SK-N-SH (cell line): ENCODE data around the gene ZNF85. TPM values are rescaled to one million over a fixed set of nuclear protein-coding genes. Genes with fewer than 3 reads are reported as not detected.

Source experiments
- CTCF ChIA-PET: fragments of 300-600, 350-600 bp; formaldehyde crosslinking; extraction: SDS; loops from one replicate; lab custom pipeline; 2021; lab: Yijun Ruan, JAX
- POLR2A ChIA-PET: fragments of 350-600 bp; sonication (Branson Sonifier 250); formaldehyde crosslinking; extraction: SDS; loops from one replicate; lab custom pipeline; 2020; ENCODE audit warnings: antibody characterized with exemption, inconsistent platforms; lab: Yijun Ruan, JAX
- DNase-seq: peaks from one replicate; pipeline ENCODE4 v3.0.0; 2012
- H2AFZ ChIP-seq: fragments of 200-600 bp; sonication (generic); 2 replicates; pipeline ENCODE4 v1.8.1; 2016; ENCODE audit warnings: antibody characterized with exemption, mild to moderate bottlenecking, low read depth
- H3F3A ChIP-seq: fragments of 200-600 bp; sonication (generic); replicated peaks from 2 replicates; pipeline ENCODE3; 2016; ENCODE audit warnings: antibody characterized with exemption, mild to moderate bottlenecking; ENCODE audit not compliant: insufficient read depth
- H3K27ac ChIP-seq, 2 experiments: fragments of 200-500 bp in 1 of 2; fragments of 200-600 bp in 1 of 2; sonication (Bioruptor generic) in 1 of 2; sonication (generic), shearing (Covaris generic) in 1 of 2; 2 replicates each; pipeline versions ENCODE4 v1.5.1 to v1.6.1; 2014 to 2016; ENCODE audit warnings: low read depth in 2 of 2, inconsistent platforms in 1 of 2, low read length in 1 of 2, mild to moderate bottlenecking in 1 of 2, mixed read lengths in 1 of 2
- H3K27me3 ChIP-seq: fragments of 200-600 bp; sonication (generic), shearing (Covaris generic); 2 replicates; pipeline ENCODE4 v1.6.1; 2016; ENCODE audit warnings: mixed run types; ENCODE audit not compliant: insufficient read depth
- H3K36me3 ChIP-seq, 2 experiments: fragments of 200-500 bp in 1 of 2; fragments of 200-600 bp in 1 of 2; sonication (Bioruptor generic) in 1 of 2; sonication (generic) in 1 of 2; replicated peaks in 1 of 2; 2 replicates each; pipeline versions ENCODE3 to v1.5.1; 2014 to 2016; ENCODE audit warnings: low read length in 1 of 2, mild to moderate bottlenecking in 1 of 2; ENCODE audit not compliant: insufficient read depth in 2 of 2, control insufficient read depth in 1 of 2
- H3K4me1 ChIP-seq, 2 experiments: fragments of 200-500 bp in 1 of 2; fragments of 200-600 bp in 1 of 2; sonication (Bioruptor generic) in 1 of 2; sonication (generic), shearing (Covaris generic) in 1 of 2; 2 replicates each; pipeline versions ENCODE4 v1.5.1 to v1.6.1; 2014 to 2016; ENCODE audit warnings: low read depth in 1 of 2, low read length in 1 of 2, mixed run types in 1 of 2; ENCODE audit not compliant: insufficient read depth in 2 of 2, control insufficient read depth in 1 of 2
- H3K4me2 ChIP-seq: fragments of 200-600 bp; sonication (generic), shearing (Covaris generic); 2 replicates; pipeline ENCODE4 v1.6.1; 2017; ENCODE audit warnings: mixed run types
- H3K4me3 ChIP-seq, 2 experiments: fragments of 200-500 bp in 1 of 2; fragments of 200-600 bp in 1 of 2; sonication (Bioruptor generic) in 1 of 2; sonication (generic), shearing (Covaris generic) in 1 of 2; 2 replicates each; pipeline versions ENCODE4 v1.5.1 to v1.8.1; 2014 to 2016; ENCODE audit warnings: low read depth in 2 of 2, inconsistent platforms in 1 of 2, low read length in 1 of 2, mild to moderate bottlenecking in 1 of 2, mixed read lengths in 1 of 2, moderate library complexity in 1 of 2
- H3K79me2 ChIP-seq: fragments of 200-600 bp; sonication (generic); 2 replicates; pipeline ENCODE4 v1.8.1; 2017; ENCODE audit warnings: mild to moderate bottlenecking; ENCODE audit not compliant: insufficient read depth
- H3K9ac ChIP-seq: fragments of 200-600 bp; sonication (generic); 2 replicates; pipeline ENCODE4 v1.6.1; 2017; ENCODE audit warnings: mixed run types
- H3K9me2 ChIP-seq: fragments of 200-600 bp; sonication (generic); 2 replicates; pipeline ENCODE4 v1.6.1; 2017; ENCODE audit warnings: mixed run types
- H3K9me3 ChIP-seq: fragments of 200-600 bp; sonication (generic); 2 replicates; pipeline ENCODE4 v1.6.1; 2017; ENCODE audit warnings: mixed run types, mild to moderate bottlenecking, moderate library complexity
- H4K20me1 ChIP-seq: fragments of 200-600 bp; sonication (generic); 2 replicates; pipeline ENCODE4 v1.6.1; 2017; ENCODE audit warnings: mild to moderate bottlenecking, mixed run types; ENCODE audit not compliant: insufficient read depth
- EP300 ChIP-seq, 2 experiments: IDR thresholded peaks; 2 replicates each; pipeline versions ENCODE4 v1.4.0 to v1.6.1; 2012; ENCODE audit warnings: borderline replicate concordance in 1 of 2, low read depth in 1 of 2, low read length in 1 of 2
- EZH2phosphoT487 ChIP-seq: fragments of 200-600 bp; sonication (generic); IDR thresholded peaks from 2 replicates; pipeline ENCODE4 v1.6.1; 2017; ENCODE audit warnings: low read depth, mixed run types, mild to moderate bottlenecking, antibody characterized with exemption, moderate library complexity, borderline replicate concordance
- FOXJ3 ChIP-seq: sonication (generic); formaldehyde crosslinking; IDR thresholded peaks from 2 replicates; pipeline ENCODE4 v1.5.1; 2020; ENCODE audit warnings: mild to moderate bottlenecking, missing genetic modification reagents
- FOXM1 ChIP-seq: IDR thresholded peaks from 2 replicates; pipeline ENCODE4 v1.4.0; 2012; ENCODE audit warnings: low read depth, mild to moderate bottlenecking
- GABPA ChIP-seq: IDR thresholded peaks from 2 replicates; pipeline ENCODE4 v1.4.0; 2012; ENCODE audit warnings: low read depth, mild to moderate bottlenecking
- JUND ChIP-seq: IDR thresholded peaks from 2 replicates; pipeline ENCODE4 v1.4.0; 2012
- MEF2A ChIP-seq: IDR thresholded peaks from 2 replicates; pipeline ENCODE4 v1.4.0; 2012; ENCODE audit warnings: low read depth, borderline replicate concordance
- NFIC ChIP-seq: IDR thresholded peaks from 2 replicates; pipeline ENCODE4 v1.4.0; 2012; ENCODE audit warnings: borderline replicate concordance
- NRF1 ChIP-seq: IDR thresholded peaks from 2 replicates; pipeline ENCODE4 v1.6.1; 2012; ENCODE audit warnings: low read depth, mild to moderate bottlenecking, low read length
- PBX3 ChIP-seq: IDR thresholded peaks from 2 replicates; pipeline ENCODE4; 2012
- RAD21 ChIP-seq: IDR thresholded peaks from 2 replicates; pipeline ENCODE4 v1.6.1; 2012; ENCODE audit warnings: mild to moderate bottlenecking, low read length
- REST ChIP-seq: IDR thresholded peaks from 2 replicates; pipeline ENCODE4 v1.6.1; 2012; ENCODE audit warnings: mild to moderate bottlenecking, low read depth, low read length, moderate library complexity
- RFX5 ChIP-seq: IDR thresholded peaks from 2 replicates; pipeline ENCODE4 v1.6.1; 2012; ENCODE audit warnings: mild to moderate bottlenecking, improper control_type of control experiment, low read length
- SIN3A ChIP-seq: IDR thresholded peaks from 2 replicates; pipeline ENCODE4 v1.6.1; 2012; ENCODE audit warnings: low read depth, mild to moderate bottlenecking, low read length, moderate library complexity, borderline replicate concordance
- SMC3 ChIP-seq: IDR thresholded peaks from 2 replicates; pipeline ENCODE4 v1.6.1; 2012; ENCODE audit warnings: low read depth, low read length, improper control_type of control experiment
- WGBS: methylation state at CpG from one replicate; pipeline ENCODE4 v1.1.6; 2017; ENCODE audit warnings: low lambda C conversion rate; 5-methylcytosine and 5-hydroxymethylcytosine counted together
- polyA plus RNA-seq, 3 experiments: library from polyadenylated mRNA; depleted of rRNA; stranded (reverse); fragments of >200 nt; gene quantifications; 2 replicates each; pipeline ENCODE4 v1.2.3, GENCODE V29; 2012
- TF ChIP-seq, protein P1 (sequence below): fragments of 150-350 bp; IDR thresholded peaks from 2 replicates; pipeline ENCODE4 v1.6.1; 2017; ENCODE audit warnings: antibody characterized with exemption, low read length, low read depth, borderline replicate concordance
- TF ChIP-seq, protein P2 (sequence below): IDR thresholded peaks from 2 replicates; pipeline ENCODE4 v1.4.0; 2012; ENCODE audit warnings: low read depth, borderline replicate concordance
- TF ChIP-seq, protein P3 (sequence below): fragments of 200-600 bp; sonication (generic); IDR thresholded peaks from 2 replicates; pipeline ENCODE4 v1.6.1; 2017; ENCODE audit warnings: antibody characterized with exemption, mild to moderate bottlenecking, moderate library complexity
- TF ChIP-seq, protein P4 (sequence below): IDR thresholded peaks from 2 replicates; pipeline ENCODE4 v1.4.0; 2012; ENCODE audit warnings: low read depth, borderline replicate concordance

ZNF85 gene
- polyA plus RNA-seq, 1 of the 3 experiments (the other 2 are of a cell fraction), result 2.0 TPM

DNA sequence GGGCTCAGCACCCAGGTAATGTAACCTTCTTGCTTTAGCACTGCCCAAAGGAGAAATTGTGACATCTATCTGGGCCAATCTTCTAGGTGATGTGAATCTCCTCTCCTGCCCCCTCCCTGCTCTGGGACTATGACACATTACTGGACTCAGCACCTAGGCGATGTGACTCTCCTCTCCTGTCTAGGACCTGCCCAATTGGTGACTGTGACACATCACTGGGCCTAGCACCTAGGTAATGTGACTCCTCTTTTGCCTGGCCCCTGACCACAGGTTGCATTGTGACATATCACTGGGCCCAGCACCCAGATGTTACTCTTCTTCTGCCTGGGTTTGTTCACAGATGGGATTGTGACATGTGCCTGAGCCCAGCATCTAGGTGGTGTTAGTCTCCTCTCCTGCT, 45.0 kb downstream of the ZNF85 start:
- Histone ChIP-seq H2AFZ (no peak overlapping the region), H3K9ac (no peak overlapping the region), H3K36me3 (no peaks in the 10 kb centered on the region), H3K27ac (no peak overlapping the region), H3F3A (no peaks in the 10 kb centered on the region), H3K4me1 (no peaks in the 10 kb centered on the region), H3K27me3 (no peaks in the 10 kb centered on the region), H3K79me2 (no peaks in the 10 kb centered on the region), H3K4me3 (no peak overlapping the region), H4K20me1 (no peaks in the 10 kb centered on the region), H3K9me2 (no peaks in the 10 kb centered on the region), H3K4me2 (no peak overlapping the region), H3K9me3 (no peaks in the 10 kb centered on the region)
- POLR2A ChIA-PET, result no interaction called here
- CTCF ChIA-PET, result no interaction called here
- 22% methylated on average over 1 of the region's 1 CpG for WGBS
- no peak for DNase-seq
- TF ChIP-seq SIN3A, result no peak
- TF ChIP-seq, protein P1, sequence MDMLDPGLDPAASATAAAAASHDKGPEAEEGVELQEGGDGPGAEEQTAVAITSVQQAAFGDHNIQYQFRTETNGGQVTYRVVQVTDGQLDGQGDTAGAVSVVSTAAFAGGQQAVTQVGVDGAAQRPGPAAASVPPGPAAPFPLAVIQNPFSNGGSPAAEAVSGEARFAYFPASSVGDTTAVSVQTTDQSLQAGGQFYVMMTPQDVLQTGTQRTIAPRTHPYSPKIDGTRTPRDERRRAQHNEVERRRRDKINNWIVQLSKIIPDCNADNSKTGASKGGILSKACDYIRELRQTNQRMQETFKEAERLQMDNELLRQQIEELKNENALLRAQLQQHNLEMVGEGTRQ, result no peak
- no peak for TF ChIP-seq FOXM1

DNA sequence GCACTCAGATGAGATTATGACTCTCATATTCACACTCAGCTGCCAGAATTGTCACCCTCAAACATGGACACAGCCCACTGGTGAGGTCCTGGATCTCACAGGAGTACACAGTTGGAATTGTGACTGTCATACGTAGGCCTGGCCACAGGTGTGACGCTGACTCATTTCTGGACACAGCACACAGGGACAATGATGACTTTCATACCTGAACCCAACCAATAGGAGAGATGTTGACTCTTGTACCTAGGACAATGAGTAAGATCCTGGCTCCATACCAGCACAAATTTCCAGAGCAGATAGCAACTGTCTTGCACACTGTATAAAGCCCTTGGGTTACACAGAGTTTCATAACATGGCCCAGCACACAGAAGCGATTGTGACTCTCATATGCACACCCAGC, 46.4 kb downstream of the ZNF85 start:
- ChIA-PET CTCF (no interaction called here), POLR2A (no interaction called here)
- TF ChIP-seq SMC3 (no peak), JUND (no peak), REST (no peak), GABPA (no peak), NRF1 (no peak), RFX5 (no peak), EZH2phosphoT487 (no peak), MEF2A (no peak), EP300 (IDR thresholded peaks at IDR 0.05; ENCODE audit: borderline replicate concordance in 1 of 2, low read depth in 1 of 2, low read length in 1 of 2) (no peak), PBX3 (no peak), NFIC (no peak), FOXJ3 (CRISPR knock-in tag) (no peak), RAD21 (no peak)
- TF ChIP-seq, protein P2, sequence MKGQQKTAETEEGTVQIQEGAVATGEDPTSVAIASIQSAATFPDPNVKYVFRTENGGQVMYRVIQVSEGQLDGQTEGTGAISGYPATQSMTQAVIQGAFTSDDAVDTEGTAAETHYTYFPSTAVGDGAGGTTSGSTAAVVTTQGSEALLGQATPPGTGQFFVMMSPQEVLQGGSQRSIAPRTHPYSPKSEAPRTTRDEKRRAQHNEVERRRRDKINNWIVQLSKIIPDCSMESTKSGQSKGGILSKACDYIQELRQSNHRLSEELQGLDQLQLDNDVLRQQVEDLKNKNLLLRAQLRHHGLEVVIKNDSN, result no peak
- TF ChIP-seq, protein P3, sequence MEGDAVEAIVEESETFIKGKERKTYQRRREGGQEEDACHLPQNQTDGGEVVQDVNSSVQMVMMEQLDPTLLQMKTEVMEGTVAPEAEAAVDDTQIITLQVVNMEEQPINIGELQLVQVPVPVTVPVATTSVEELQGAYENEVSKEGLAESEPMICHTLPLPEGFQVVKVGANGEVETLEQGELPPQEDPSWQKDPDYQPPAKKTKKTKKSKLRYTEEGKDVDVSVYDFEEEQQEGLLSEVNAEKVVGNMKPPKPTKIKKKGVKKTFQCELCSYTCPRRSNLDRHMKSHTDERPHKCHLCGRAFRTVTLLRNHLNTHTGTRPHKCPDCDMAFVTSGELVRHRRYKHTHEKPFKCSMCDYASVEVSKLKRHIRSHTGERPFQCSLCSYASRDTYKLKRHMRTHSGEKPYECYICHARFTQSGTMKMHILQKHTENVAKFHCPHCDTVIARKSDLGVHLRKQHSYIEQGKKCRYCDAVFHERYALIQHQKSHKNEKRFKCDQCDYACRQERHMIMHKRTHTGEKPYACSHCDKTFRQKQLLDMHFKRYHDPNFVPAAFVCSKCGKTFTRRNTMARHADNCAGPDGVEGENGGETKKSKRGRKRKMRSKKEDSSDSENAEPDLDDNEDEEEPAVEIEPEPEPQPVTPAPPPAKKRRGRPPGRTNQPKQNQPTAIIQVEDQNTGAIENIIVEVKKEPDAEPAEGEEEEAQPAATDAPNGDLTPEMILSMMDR, result no peak
- TF ChIP-seq, protein P4, sequence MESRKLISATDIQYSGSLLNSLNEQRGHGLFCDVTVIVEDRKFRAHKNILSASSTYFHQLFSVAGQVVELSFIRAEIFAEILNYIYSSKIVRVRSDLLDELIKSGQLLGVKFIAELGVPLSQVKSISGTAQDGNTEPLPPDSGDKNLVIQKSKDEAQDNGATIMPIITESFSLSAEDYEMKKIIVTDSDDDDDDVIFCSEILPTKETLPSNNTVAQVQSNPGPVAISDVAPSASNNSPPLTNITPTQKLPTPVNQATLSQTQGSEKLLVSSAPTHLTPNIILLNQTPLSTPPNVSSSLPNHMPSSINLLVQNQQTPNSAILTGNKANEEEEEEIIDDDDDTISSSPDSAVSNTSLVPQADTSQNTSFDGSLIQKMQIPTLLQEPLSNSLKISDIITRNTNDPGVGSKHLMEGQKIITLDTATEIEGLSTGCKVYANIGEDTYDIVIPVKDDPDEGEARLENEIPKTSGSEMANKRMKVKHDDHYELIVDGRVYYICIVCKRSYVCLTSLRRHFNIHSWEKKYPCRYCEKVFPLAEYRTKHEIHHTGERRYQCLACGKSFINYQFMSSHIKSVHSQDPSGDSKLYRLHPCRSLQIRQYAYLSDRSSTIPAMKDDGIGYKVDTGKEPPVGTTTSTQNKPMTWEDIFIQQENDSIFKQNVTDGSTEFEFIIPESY, result no peak

More for the DNA sequence above, 46.4 kb downstream of the ZNF85 start:
- no peaks in the 10 kb centered on the region for H3K79me2 ChIP-seq
- H2AFZ ChIP-seq, result no peak overlapping the region
- no peak overlapping the region for H3K9ac ChIP-seq
- H3K27me3 ChIP-seq, result no peaks in the 10 kb centered on the region
- WGBS, result 80% methylated on average over 3 of the region's 3 CpGs
- H3K9me3 ChIP-seq, result no peaks in the 10 kb centered on the region
- H3K4me2 ChIP-seq, result no peak overlapping the region
- no peaks in the 10 kb centered on the region for H3K36me3 ChIP-seq
- H4K20me1 ChIP-seq, result no peaks in the 10 kb centered on the region
- H3K4me3 ChIP-seq, result no peak overlapping the region
- no peaks in the 10 kb centered on the region for H3K4me1 ChIP-seq
- no peaks in the 10 kb centered on the region for H3K9me2 ChIP-seq
- no peaks in the 10 kb centered on the region for H3F3A ChIP-seq
- H3K27ac ChIP-seq, result no peak overlapping the region
- no peak for DNase-seq
